Heart left ventricle (tissue), 16 donors: Measurements from ENCODE around the gene DOK3. TPM values are rescaled to one million over a fixed set of nuclear protein-coding genes. Genes with fewer than 3 reads are reported as not detected.

Source experiments
- ATAC-seq, 4 donors: fragments of 200-7000 bp; cut with Tn5 transposase; one replicate each; pipeline ENCODE4 v1.9.1; 2020 to 2022; ENCODE audit warnings: moderate library complexity in 4 of 4, mild to moderate bottlenecking in 3 of 4, moderate number of reproducible peaks in 1 of 4
- DNase-seq, 5 donors: peaks; one replicate each; pipeline ENCODE4 v3.0.0-alpha.2; 2020
- H3K27ac ChIP-seq, 12 donors: fragments of 200-600 bp; sonication (generic) in 4 of 12; one replicate each; pipeline versions ENCODE4 v1.5.0 to v1.8.0; 2016 to 2022; ENCODE audit warnings: mild to moderate bottlenecking in 2 of 12
- H3K27me3 ChIP-seq, 9 donors: fragments of 200-600 bp; sonication (generic) in 2 of 9; one replicate each; pipeline versions ENCODE4 v1.5.1 to v1.8.0; 2016 to 2022; ENCODE audit warnings: mild to moderate bottlenecking in 3 of 9
- H3K36me3 ChIP-seq, 9 donors: fragments of 200-600 bp; sonication (generic) in 2 of 9; one replicate each; pipeline versions ENCODE4 v1.5.0 to v1.8.0; 2018 to 2022; ENCODE audit warnings: mild to moderate bottlenecking in 2 of 9
- H3K4me1 ChIP-seq, 12 donors: fragments of 200-600 bp; sonication (generic) in 4 of 12; one replicate each; pipeline versions ENCODE4 v1.5.0 to v1.8.0; 2016 to 2022; ENCODE audit warnings: mild to moderate bottlenecking in 3 of 12
- H3K4me3 ChIP-seq, 12 donors: fragments of 200-600 bp; sonication (generic) in 4 of 12; one replicate each; pipeline versions ENCODE4 v1.5.0 to v1.8.0; 2017 to 2022; ENCODE audit warnings: mild to moderate bottlenecking in 9 of 12, moderate library complexity in 4 of 12
- H3K9me3 ChIP-seq, 12 donors: fragments of 200-600 bp; sonication (generic) in 4 of 12; one replicate each; pipeline versions ENCODE4 v1.5.0 to v1.8.0; 2016 to 2022; ENCODE audit warnings: mild to moderate bottlenecking in 1 of 12
- CTCF ChIP-seq, 12 donors: fragments of 200-600 bp; sonication (generic) in 4 of 12; IDR thresholded peaks; one replicate each; pipeline versions ENCODE4 v1.5.0 to v1.8.0; 2018 to 2022; ENCODE audit warnings: antibody characterized with exemption in 12 of 12, mild to moderate bottlenecking in 5 of 12
- POLR2A ChIP-seq, 2 donors: fragments of 450-650 bp; IDR thresholded peaks; one replicate each; pipeline ENCODE4 v1.6.1; 2017; ENCODE audit warnings: antibody characterized with exemption in 2 of 2, mild to moderate bottlenecking in 2 of 2, moderate library complexity in 2 of 2
- WGBS, 4 donors: extraction: QIAGEN DNeasy Blood & Tissue Kit in 2 of 4; methylation state at CpG; one replicate each; pipeline versions ENCODE4 v1.1.5 to v1.1.7; 2013 to 2018; 5-methylcytosine and 5-hydroxymethylcytosine counted together
- intact Hi-C, 10 donors: fragments of 100-400 bp; cut with DNase I; formaldehyde crosslinking; loops; one replicate each; pipeline versions ENCODE4 v1.11.1 to v1.14.2; 2022
- polyA plus RNA-seq, 2 donors: library from polyadenylated mRNA; stranded (reverse); fragments of 200-250 nt; gene quantifications; one replicate each; pipeline ENCODE4 v1.2.3, GENCODE V29; 2013
- total RNA-seq, 9 donors: library from RNA; depleted of rRNA in 2 of 9; stranded (reverse); fragments of >200 nt in 2 of 9; fragmentation: NEBNext Ultra II Directional in 3 of 9; extraction: Animal tissue kit (Norgen Biotek cat#: 25700) in 3 of 9; gene quantifications; one replicate each; pipeline versions ENCODE4 v1.1.0 to v1.2.4, GENCODE V29; 2016 to 2023
- donor health status: ischemic (EF 13 %, LVEDD 7.1; RV severe dilation, severe dysfunction).
- donor health status: healthy with polysubstance abuse.
- donor health status: DM: no; HTN: yes; CAD: no.
- donor health status: DM: no; HTN: no; CAD: no.
- donor health status: ischemic (EF 25% LVEDD 6.9; RV normal size, moderate dysfunction).
- donor health status: ischemic (EF 25% LVEDD 5.7; RV mildly dilated, moderate dysfunction).
- donor health status: healthy.
- donor health status: DM: yes; HTN: yes; CAD: no.
- donor health status: ischemic (EF 35%, LVEDD 5.7; RV mildly dilated, moderate dysfunction).
- donor health status: nonischemic (EF 11% LVEDD 7.7; RV severe dilation, severe dysfunction).
- donor health status: DM: yes; HTN: yes; CAD: no.
- donor health status: PGD.
- donor health status: ischemic (EF 29% LVEDD 5.4; RV normal size, mild dysfunction).
- donor health status: nonischemic (EF 23%, LVEDD 6.1; RV moderate dilation, normal function).

The DOK3 gene
- total and polyA plus RNA-seq, 11 donors = 0.77 to 23.8 (median 2.7) TPM

GRCh38 chr5:177524539-177524900 lies 14.9 kb upstream of the DOK3 start:
- intact Hi-C loops = no loop called here
- peak overlapping the region in 2 of 12 donors; percentile 41 to 50 for H3K27ac ChIP-seq
- no peak overlapping the region for H3K4me3 ChIP-seq
- DNase-seq (no peak), ATAC-seq (peak in 3 of 4 donors; percentile 2 to 11 (median 8))
- no peaks in the 10 kb centered on the region for H3K27me3 ChIP-seq
- H3K4me1 ChIP-seq = peaks cover 0 to 14% (median 0%) of the 10 kb centered on the region in 12 donors
- H3K36me3 ChIP-seq = peaks cover 2 to 100% (median 95%) of the 10 kb centered on the region in 9 donors
- 88 to 95% (median 94%) methylated on average over 9 to 12 of the region's 12 CpGs for WGBS, 4 donors
- TF ChIP-seq POLR2A (IDR thresholded peaks at IDR 0.05) (no peak), CTCF (IDR thresholded peaks at IDR 0.05) (no peak)
- no peaks in the 10 kb centered on the region for H3K9me3 ChIP-seq

- TF ChIP-seq CTCF (IDR thresholded peaks at IDR 0.05) = no peak
- TF ChIP-seq POLR2A (IDR thresholded peaks at IDR 0.05) = no peak
- peak in 1 of 5 donors; percentile 22 for DNase-seq
- Histone ChIP-seq H3K9me3 (no peaks in the 10 kb centered on the region), H3K27me3 (no peaks in the 10 kb centered on the region), H3K36me3 (peaks cover 2 to 99% (median 93%) of the 10 kb centered on the region in 9 donors), H3K27ac (peak overlapping the region in 1 of 12 donors; percentile 50), H3K4me3 (no peak overlapping the region), H3K4me1 (peaks cover 0 to 20% (median 3%) of the 10 kb centered on the region in 12 donors)
- no peak for ATAC-seq
- WGBS, 4 donors = 94 to 97% (median 96%) methylated on average over 12 to 19 of the region's 19 CpGs
- intact Hi-C loops = no loop called here
These were observed 14.3 kb upstream of the DOK3 start for GRCh38 chr5:177523711-177524538.

- H3K9me3 ChIP-seq = no peaks in the 10 kb centered on the region
- H3K4me3 ChIP-seq = no peak overlapping the region
- intact Hi-C loops = no loop called here
- H3K4me1 ChIP-seq = peaks cover 0 to 30% (median 7%) of the 10 kb centered on the region in 12 donors
- H3K27me3 ChIP-seq = no peaks in the 10 kb centered on the region
- peak in 1 of 5 donors; percentile 15 for DNase-seq
- WGBS, 4 donors = 64 to 86% (median 84%) methylated on average over 1 to 2 of the region's 2 CpGs; no CpG with 5 or more reads in 1 of the 4 donors
- peaks cover 2 to 70% (median 64%) of the 10 kb centered on the region in 9 donors for H3K36me3 ChIP-seq
- H3K27ac ChIP-seq = no peak overlapping the region
- TF ChIP-seq POLR2A (IDR thresholded peaks at IDR 0.05) = no peak
- no peak for TF ChIP-seq CTCF (IDR thresholded peaks at IDR 0.05)
- ATAC-seq = no peak
These were observed 11.4 kb upstream of the DOK3 start for GRCh38 chr5:177520916-177521513.

GRCh38 chr5:177520271-177520670 lies 10.6 kb upstream of the DOK3 start:
- peaks cover 0 to 33% (median 14%) of the 10 kb centered on the region in 12 donors for H3K4me1 ChIP-seq
- intact Hi-C loops = no loop called here
- no peak for ATAC-seq
- H3K4me3 ChIP-seq = no peak overlapping the region
- peaks cover 2 to 70% (median 62%) of the 10 kb centered on the region in 9 donors for H3K36me3 ChIP-seq
- H3K27ac ChIP-seq = no peak overlapping the region
- no peaks in the 10 kb centered on the region for H3K27me3 ChIP-seq
- DNase-seq = peak in 1 of 5 donors; percentile 9
- WGBS, 4 donors = 89 to 98% (median 93%) methylated on average over 3 of the region's 3 CpGs
- no peaks in the 10 kb centered on the region for H3K9me3 ChIP-seq
- TF ChIP-seq POLR2A (IDR thresholded peaks at IDR 0.05) (no peak), CTCF (IDR thresholded peaks at IDR 0.05) (no peak)
